GM19395 (cell line): ENCODE measurements around the gene ZNF367.
A peak's percentile ranks its signal among the peaks of the same experiment; 100 is the strongest.
"Not testable (repeated sequence)": the region's sequence is repeated elsewhere in the genome, so short reads cannot be mapped to it uniquely, and the experiment has no call there.

ENCODE experiments used
- ATAC-seq: cut with Tn5 transposase; IDR thresholded peaks from one replicate; pipeline ENCODE4 v1.9.1; 2021; ENCODE audit warnings: mild to moderate bottlenecking, moderate library complexity; ENCODE audit not compliant: unreplicated experiment

The ZNF367 gene

DNA sequence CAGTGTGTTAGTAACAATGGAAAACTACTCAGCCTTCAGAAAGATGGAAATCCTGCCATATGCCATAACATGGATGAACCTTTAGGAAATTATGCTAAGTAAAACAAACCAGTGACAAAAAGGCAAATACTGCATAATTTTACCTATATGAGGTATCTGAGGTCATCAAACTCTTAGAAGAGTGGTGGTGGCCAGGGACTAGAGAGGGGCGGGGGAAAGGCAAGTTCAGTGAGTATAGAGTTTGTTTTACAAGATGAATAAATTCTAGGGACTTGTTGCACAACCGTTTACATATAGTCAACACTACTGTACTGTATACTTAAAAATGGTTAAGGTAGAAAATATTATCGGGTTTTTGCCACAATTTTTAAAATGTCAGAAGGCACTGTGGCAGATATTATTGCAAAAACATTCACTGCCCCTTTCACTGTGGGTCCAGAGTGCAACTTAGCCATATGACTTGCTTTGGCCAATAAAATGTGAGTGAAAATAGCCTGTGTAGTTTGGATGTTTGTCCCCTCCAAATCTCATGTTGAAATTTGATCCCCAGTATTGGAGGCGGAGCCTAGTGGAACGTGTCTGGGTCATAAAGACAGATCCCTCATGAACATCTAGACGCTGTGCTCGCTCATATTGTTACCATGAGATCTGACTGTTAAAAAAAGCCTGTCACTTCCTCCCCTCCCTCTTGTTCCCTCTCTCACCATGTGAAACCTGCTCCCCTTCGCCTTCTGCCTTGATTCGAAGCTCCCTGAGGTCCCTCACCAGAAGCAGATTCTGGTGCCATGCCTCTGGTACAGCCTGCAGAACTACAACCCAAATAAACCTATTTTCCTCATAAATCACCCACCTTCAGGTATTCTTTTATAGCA, 9.5 kb downstream of the ZNF367 start:
- ATAC-seq: no peak

DNA sequence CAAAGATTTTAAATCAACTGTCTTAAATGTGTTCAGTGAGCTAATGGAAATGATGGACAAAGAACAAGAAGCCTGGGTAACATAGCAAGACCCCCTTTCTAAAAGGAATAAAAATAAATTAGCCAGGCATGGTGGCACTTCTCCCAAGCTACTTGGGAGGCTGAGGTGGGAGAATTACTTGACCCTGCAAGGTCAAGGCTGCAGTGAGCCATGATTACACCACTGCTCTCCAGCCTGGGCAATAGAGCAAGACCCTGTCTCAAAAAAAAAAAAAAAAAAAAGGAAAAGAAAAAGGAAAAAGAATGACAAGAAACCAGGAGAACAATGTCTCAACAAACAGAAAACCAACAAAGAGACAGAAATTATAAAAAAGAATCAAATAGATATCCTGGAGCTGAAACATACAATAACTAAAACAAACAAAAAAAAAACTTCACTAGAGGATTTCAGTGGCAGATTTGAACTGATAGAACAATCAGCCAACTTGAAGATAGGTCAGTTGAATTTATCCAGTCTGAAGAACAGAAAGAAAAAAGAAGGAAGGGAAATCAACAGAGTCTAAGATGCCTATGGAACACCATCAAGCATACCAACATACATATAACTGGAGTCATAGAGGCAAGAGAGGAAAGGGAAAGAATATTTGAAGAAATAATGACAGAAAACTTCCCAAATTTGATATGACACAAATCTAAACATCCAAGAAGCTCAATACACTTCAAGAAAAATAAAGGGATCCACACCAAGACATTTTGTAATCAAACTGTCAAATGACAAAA, 17.8 kb downstream of the ZNF367 start:
- ATAC-seq: no peak

DNA sequence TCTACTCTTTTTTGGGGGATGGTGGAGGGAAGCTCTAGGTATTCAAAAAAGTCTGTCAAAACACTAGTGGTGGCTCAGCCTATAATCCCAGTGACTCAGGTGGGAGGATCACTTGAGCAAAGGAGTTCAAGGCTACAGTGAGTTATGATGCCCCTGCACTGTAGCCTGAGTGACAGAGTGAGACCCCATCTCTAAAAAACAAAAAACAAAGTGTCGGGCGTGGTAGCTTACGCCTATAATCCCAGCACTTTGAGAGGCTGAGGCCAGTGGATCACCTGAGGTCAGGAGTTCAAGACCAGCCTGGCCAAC, 18.9 kb downstream of the ZNF367 start:
- ATAC-seq: peak; percentile 36

DNA sequence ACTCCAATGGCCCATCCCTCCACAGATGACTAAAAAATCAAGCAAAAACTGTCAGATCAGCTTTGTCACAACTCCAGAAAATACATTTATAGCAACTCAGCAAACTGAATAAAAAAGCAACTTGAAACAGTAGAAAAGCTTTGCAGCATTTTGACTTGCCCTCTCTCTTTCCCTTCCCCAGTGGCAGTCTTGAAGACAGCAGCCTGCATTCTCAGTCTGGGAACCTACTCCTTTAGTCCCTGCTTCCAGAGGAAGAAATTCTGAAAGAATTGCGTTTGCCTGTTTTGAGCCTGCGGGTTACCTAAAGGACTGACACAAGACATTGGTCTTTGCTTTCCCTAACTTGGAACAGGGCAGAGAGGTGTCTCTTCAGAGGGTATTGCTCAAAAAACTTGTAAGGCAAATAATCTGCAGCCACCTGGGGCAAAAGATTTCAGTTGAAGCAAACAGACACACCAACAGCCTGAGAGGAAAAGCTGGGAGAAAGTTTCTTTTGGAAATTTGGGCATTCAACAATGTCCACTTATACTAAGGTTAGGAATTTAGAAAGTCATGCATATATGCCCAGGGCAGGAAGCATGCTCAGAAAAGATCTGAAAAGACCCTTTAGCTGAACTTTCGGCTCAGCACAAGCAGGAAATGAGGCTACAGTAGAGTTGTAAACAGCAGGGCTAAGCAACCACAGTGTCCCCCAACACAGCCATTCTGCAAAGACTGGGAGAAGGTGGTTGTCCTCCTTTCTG, 19.4 kb downstream of the ZNF367 start:
- ATAC-seq: peak; percentile 69

DNA sequence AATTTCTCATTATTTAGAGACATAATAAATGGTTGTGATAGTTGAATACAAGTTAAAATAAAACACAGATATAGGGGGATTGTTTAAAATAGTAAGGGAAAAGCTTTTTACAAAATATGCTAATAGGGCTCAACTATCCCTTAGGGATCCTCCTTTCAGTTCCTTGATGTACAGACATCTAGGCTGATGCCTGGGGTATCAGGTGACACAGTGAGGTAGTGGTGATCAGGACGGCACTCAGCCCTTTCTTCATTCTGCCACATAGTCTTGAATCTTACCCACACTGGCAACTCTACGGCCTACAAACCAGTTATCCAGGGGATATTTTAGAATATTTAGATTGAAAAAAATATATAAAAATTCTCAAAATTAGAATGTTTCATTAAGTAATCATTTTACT, 22.2 kb downstream of the ZNF367 start:
- ATAC-seq: no peak

DNA sequence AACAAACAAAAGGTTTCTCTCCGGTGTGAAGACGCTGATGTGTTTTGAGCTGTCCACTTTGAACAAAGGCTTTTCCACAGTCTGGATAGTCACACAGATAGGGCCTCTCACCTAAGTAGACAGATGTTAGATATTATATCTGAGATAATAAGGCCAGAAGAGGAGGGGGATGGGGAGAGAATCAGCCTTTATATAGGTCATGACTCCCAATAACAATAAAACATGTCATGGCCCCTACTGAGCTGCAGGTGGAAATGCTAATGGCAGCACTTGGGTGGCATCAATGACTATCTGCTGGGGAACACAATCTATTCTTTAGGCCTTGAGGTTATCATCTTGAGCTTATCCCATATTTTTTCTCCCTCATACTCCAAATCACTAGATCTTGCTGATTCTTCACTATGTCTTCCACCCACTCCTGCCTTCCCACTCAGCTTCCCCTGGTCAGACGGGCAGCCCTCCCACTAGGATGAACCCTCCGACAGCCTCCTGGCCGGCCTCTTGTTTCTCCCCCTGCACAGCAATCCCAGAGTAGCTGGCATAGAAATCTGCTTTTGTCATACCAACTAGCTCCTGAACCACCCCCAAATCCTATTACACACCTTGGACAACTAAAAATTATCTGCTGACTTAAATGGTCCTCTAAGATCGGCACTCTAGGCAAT, 23.2 kb downstream of the ZNF367 start:
- ATAC-seq: no peak

DNA sequence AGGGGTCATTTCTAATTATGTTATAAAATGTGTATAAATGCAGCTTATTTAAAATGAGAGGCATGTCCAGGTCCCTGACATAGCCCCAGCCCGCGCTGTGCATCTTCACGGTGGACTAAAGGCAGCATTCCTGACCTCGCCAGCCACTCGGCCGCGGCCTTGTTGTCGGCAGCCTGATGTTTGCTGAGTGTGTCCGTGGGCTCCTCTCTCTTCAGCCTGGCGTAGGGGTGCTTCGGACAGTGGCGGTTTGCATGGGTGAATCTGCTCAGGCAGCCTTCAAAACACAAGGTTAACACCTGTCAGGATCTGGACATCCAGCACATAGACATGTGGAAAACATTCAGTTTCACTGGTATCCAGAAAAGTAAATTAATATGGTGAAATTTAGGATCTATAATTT, 25.9 kb downstream of the ZNF367 start:
- ATAC-seq: no peak

DNA sequence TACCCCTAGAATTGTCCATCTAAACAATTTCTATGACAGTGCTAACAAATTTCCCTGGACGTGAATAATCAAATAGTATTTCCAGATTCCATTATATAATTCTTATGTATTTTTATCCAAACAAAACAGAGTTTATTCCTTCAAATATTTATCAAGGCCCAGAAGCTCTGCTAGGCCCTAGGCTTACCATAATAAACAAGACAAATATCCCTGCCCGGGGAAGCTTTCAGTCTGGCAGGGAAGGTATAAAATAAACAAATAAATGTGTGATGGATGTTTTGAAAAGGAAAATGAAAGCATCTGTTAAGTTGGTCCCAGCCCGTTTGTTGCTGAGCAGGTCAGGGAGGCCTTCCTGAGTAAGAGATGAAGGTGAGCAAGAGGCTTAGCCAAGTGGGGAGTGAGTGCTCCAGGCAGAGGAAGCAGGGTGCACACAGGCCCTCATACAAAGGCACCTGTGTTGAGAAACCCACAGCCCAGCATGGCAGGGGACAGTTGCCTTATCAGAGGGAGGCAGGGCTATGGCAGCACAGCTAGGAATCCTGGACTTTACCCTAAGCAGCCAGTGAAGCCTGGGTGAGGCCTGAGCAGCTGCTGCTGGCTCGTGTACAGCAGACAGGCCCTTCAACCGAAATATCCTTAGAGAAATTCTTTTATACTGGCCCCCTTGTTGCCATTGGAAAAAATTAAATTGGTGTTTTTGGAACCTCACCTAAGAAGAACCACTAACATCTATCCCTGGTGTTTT, 27.0 kb downstream of the ZNF367 start:
- ATAC-seq: no peak

DNA sequence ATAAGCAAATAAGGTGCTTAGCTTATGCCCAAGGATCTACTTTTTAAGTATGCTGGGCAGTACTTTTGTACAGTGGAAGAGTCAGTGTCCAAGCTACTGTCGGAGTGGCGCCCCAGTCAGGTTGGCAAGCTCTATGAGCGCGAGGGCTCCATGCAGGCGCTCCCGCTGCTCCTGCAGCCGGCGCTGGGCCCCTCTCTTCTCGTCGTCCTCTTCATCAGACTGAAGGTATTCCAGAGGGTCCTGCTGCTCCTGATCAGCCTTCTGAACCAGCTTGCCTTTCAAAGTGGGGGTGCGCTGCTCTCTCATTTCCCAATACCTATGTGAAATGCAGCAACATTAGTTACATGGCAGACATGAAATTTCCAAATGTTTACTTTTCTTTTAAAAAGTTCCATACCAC, 30.0 kb downstream of the ZNF367 start:
- no peak for ATAC-seq

DNA sequence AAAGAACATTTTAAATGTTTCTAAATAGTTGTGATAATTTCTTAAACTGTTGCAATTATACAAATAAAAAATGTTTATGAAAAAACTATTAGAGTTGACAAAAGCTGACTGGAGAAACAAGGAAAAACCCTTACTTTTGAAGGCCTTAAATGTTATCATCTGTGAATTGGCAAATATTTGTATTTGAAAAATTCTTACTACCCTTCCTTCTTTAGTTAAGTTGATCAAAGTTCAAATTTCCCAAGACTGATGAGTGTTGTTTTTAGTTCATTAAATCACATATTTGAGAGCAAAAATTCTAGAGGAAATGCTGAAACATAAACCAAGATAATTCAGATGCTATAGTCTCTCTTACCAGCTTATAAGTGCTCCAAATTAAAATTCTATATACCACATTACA, 32.0 kb downstream of the ZNF367 start:
- no peak for ATAC-seq

DNA sequence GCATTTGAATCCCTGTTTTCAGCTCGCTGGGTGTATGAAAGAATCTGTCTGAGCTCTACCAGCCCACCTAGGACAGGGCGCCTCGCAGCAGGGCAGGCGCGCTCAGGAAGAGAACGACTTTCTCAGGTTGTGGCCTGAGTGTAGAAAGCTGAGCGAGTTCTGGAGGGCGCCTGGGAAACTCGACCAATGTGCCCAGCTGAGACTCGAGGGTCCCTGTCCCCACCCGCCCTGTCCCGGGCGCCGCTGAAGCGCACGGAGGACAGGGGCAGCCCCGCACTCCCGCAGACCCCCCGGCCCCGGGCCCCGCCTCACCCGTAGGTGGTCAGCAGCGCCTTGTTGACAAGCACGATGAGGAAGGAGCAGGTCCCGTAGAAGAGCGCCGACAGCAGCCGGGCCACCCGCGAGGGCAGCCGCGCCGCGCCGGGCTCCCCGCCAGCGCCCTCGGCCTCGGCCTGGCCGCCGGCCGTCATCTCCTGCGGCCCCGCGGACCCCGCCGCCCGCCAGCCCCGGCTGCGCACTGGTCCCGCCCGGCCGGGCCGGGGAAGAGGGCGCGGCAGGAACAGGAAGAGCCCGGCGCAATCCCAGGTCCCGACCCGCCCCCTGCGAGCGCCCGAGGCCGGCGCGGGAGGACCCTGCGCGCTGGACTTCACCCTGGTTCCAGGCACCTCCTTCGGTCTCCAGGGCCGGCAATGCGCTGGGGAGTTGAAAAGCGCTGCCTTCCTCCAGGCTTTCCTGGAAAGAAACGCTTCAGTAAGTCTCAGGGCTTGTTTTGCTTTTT, 34.8 kb downstream of the ZNF367 start, which contains the start of gene SLC35D2:
TSS of gene SLC35D2 (minus strand) at position 547 of the 778 bp plus-strand sequence. CDS start at position 470, 77 bp downstream.
- no peak for ATAC-seq

DNA sequence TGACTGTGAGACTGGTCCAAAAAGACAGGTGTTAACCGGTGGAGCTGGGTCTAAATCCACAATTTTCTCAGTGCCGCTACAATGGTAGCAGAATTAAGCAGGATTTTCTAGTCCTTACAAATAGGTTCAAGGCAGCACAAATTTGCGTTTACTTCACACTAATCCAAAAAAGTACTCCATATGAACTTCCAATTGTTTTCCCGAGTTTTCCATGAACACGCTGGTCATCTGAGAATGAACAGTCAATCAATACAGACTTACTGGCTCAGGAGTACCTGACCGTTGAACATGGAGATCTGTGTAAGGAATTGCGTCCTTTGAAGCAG, 35.4 kb downstream of the ZNF367 start:
- ATAC-seq: no peak

DNA sequence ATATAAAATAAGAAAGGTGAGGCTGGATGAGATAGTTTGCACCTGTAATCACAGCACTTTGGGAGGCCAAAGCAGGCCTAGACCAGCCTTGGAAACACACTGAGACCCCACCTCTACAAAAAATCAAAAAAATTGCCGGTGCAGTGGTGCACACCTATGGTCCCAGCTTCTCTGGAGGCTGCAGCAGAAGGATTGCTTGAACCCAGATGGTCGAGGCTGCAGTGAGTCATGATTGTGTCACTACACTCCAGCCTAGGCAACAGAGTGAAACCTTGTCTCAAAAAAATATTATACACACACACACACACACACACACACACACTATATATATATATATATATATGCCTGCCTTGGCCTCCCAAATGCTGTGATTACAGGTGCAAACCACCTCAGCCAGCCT, 36.0 kb downstream of the ZNF367 start:
- ATAC-seq: no peak

DNA sequence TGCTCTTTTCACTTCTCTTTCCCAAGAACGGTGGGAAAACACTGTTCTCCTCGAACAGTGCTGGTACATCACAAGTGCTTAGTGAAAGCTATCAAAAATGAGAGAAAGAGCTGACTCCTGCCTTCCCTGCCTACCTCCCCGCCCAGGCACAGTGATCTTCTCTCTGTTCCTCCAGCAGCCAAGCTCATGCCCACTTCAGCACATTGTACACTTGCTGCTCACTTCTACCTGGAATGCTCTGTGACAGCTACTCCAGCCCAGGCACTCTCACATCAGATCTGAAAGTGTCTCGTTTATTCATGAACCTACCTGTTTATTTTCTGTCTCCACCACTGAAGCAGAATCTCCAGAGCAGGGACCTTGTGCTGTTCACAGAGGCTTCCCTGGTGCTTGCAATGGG, 36.5 kb downstream of the ZNF367 start:
- ATAC-seq: no peak

DNA sequence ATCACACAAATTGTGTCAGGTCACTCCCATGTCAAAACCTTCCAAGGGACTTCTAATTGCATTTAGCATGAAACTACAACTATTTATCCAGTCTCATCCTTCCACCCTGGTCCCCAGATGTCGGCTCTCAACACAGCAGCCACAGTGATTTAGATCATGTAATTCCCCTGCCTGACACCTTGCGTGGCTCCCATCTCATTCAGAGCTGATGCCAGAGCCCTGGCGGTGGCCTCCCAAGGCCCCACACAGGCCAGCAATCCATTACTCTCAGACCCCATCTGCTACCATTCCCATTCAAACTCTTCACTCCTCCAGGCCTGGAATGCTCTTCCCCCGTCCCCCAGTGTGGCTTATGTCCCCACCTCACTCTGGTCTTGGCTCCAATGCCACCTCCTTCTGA, 37.0 kb downstream of the ZNF367 start:
- ATAC-seq: no peak

DNA sequence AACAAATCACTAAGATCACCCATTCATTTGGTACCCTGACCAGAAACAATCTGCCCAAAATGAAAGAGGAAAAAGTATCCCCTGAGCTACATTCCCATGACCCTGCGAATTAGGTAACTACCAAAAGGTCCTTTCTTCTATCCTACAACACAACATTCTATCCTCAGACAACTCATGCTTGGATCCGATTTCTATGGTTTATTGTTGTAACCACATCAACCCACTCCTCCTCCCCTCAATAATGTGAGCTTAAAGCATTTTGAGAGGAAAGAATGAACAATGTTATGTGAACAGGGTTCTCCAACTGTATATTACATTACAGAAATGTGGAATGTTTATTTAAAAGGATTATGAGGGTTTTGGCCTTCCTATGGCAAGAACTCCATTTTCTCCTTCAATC, 38.7 kb downstream of the ZNF367 start:
- ATAC-seq: no peak

DNA sequence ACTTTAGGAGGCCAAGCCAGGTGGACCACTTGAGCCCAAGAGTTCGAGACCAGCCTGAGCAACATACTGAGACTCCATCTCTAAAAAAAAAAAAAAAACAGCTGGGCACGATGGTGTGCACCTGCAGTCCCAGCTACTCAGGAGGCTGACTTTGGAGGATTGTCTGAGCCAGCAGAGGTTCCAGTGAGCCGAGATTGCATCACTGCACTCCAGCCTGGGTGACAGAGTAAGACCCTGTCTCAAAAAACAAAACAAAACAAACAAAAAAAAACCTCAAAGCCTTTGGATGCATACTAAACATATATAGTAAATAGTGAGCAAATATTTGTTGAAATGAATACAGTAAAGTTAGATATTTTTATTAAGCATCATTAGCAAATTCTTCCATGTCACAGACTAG, 40.0 kb downstream of the ZNF367 start:
- no peak for ATAC-seq

DNA sequence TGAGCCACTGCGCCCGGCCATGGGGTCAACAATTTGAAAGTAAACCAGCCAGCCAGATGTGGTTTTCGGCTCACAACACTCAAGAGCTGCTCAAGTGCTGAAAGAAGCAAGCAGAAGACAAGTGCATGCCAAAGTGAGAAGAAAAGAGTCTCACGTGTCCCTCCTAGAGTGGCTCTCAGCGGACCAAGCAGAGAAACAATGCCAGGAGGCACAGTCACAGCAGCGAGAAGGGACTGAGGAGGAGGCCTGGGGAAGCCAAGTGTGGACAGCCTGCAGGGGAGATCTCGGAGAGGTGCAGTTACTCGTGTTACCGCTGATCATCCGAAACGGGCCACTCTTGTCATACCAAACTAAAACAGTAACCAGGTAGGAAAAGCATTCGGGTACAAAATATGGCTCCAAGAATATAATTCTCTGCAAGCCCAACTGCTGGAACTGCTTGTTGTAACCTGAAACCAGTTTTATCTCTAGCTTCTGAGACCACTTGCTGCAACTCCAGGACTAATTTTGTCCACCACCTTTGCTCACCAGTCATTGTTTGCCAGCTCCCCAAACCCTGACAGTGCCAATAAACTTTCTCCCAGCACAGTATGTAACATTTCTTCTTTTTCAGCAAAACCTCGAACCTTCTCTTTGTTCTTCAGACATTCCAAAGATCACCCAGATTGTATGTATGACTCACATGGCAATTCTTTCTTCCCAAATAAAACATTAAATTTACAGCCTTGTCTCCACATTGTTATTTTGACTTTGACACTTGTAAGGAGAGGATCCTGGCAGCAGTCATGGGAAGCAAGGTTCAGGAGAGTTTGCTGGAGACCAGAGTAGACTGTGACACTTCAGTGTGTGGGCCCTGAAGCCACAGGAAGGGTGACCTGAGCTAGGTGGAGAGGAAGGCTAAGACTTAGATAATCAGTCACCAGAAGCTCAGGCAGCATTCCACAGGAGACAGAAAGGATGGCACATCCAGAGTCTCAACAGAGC, 41.0 kb downstream of the ZNF367 start:
- ATAC-seq: no peak

DNA sequence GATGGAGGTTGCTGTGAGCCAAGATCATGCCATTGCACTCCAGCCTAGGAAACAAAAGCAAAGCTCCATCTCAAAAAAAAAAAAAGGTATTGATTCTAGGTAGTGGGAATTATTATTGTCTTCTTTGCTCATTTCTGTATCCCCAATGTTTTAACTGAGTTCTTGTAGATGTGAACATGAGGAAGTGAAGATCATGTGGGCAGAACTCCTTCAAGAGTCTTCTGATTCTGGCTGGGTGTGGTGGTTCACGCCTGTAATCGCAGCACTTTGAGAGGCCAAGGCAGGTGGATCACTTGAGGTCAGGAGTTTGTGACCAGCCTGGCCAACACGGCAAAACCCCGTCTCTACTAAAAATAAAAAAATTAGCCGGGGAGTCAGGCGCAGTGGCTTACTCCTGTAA, 42.7 kb downstream of the ZNF367 start:
- not testable (repeated sequence) for ATAC-seq
